HK-2 (cell line): ENCODE measurements around the gene NETO2.
"Not testable (repeated sequence)": the region's sequence is repeated elsewhere in the genome, so short reads cannot be mapped to it uniquely, and the experiment has no call there.

Experiments
- DNase-seq: peaks from one replicate; pipeline ENCODE4 v3.0.0-alpha.2; 2018; ENCODE audit not compliant: unreplicated experiment

NETO2 gene

GRCh38 chr16:47065766-47066688, 77.7 kb downstream of the NETO2 start:
- DNase-seq = no peak

GRCh38 chr16:47064775-47065174, 79.0 kb downstream of the NETO2 start:
- no peak for DNase-seq

GRCh38 chr16:47063011-47063724, 80.6 kb downstream of the NETO2 start:
- no peak for DNase-seq

- no peak for DNase-seq
These were observed 82.5 kb downstream of the NETO2 start for GRCh38 chr16:47061204-47061603.

GRCh38 chr16:47060596-47060995, 83.1 kb downstream of the NETO2 start:
- no peak for DNase-seq

- no peak for DNase-seq
These were observed 83.8 kb downstream of the NETO2 start for GRCh38 chr16:47059991-47060390.

- not testable (repeated sequence) for DNase-seq
These were observed 84.6 kb downstream of the NETO2 start for GRCh38 chr16:47059130-47059529.

GRCh38 chr16:47058295-47059086, 85.3 kb downstream of the NETO2 start:
- DNase-seq = no peak

GRCh38 chr16:47057630-47057993, 86.1 kb downstream of the NETO2 start:
- no peak for DNase-seq

- no peak for DNase-seq
These were observed 86.8 kb downstream of the NETO2 start for GRCh38 chr16:47056688-47057629.

- DNase-seq = not testable (repeated sequence)
These were observed 87.7 kb downstream of the NETO2 start for GRCh38 chr16:47056061-47056460.

GRCh38 chr16:47055136-47055885, 88.4 kb downstream of the NETO2 start:
- no peak for DNase-seq

GRCh38 chr16:47054306-47054705, 89.4 kb downstream of the NETO2 start:
- no peak for DNase-seq

GRCh38 chr16:47053895-47054294, 89.8 kb downstream of the NETO2 start:
- DNase-seq = no peak

- no peak for DNase-seq
These were observed 90.8 kb downstream of the NETO2 start for GRCh38 chr16:47052666-47053640.

GRCh38 chr16:47051031-47051430, 92.7 kb downstream of the NETO2 start:
- no peak for DNase-seq

- no peak for DNase-seq
These were observed 93.7 kb downstream of the NETO2 start for GRCh38 chr16:47049901-47050583.

- no peak for DNase-seq
These were observed 96.1 kb downstream of the NETO2 start for GRCh38 chr16:47047524-47048203.
